Fibroblast of the aortic adventitia (primary cell): Measurements from ENCODE around the gene METTL25. TPM values are rescaled to one million over a fixed set of nuclear protein-coding genes. Genes with fewer than 3 reads are reported as not detected.
A peak's percentile ranks its signal among the peaks of the same experiment; 100 is the strongest.

Experiments
- DNase-seq: peaks from one replicate; pipeline ENCODE4 v3.0.0-alpha.2; 2010; ENCODE audit warnings: low read depth
- H3K4me3 ChIP-seq: 2 replicates; pipeline ENCODE4 v1.5.1; 2011; ENCODE audit warnings: low read depth, mild to moderate bottlenecking, control low read depth, low read length, moderate library complexity
- total RNA-seq: library from RNA; depleted of rRNA; stranded (reverse); fragments of >200 nt; gene quantifications from 2 replicates; pipeline ENCODE4 v1.2.3, GENCODE V29; 2012; ENCODE audit warnings: low replicate concordance
- TF ChIP-seq, protein P1 (sequence below): IDR thresholded peaks from 2 replicates; pipeline ENCODE4 v1.5.1; 2011; ENCODE audit warnings: mild to moderate bottlenecking, low read length, control low read depth, inconsistent platforms; ENCODE audit not compliant: insufficient read depth

Gene METTL25
- total RNA-seq, 1 donor = 13.6 TPM

DNA sequence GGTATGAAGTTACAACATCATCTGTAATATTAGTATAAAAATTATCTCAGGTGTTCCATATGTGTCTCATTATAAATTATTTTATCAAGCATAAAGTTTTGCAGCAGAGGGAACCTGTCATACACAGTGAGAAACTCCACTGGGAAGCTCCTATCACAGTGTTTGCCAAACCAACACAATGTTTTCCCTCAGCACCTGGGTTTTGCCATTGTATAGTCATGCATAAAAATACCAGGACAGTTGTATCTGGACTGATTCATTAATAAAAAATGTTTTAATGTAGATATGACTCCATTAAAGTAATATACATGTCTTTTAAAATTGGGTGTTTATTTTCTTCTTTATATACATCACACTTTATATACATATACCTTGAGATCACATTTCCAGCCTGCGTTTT is 56.6 kb downstream of the METTL25 start:
- H3K4me3 ChIP-seq = no peak overlapping the region
- no peak for DNase-seq
- TF ChIP-seq, protein P1, sequence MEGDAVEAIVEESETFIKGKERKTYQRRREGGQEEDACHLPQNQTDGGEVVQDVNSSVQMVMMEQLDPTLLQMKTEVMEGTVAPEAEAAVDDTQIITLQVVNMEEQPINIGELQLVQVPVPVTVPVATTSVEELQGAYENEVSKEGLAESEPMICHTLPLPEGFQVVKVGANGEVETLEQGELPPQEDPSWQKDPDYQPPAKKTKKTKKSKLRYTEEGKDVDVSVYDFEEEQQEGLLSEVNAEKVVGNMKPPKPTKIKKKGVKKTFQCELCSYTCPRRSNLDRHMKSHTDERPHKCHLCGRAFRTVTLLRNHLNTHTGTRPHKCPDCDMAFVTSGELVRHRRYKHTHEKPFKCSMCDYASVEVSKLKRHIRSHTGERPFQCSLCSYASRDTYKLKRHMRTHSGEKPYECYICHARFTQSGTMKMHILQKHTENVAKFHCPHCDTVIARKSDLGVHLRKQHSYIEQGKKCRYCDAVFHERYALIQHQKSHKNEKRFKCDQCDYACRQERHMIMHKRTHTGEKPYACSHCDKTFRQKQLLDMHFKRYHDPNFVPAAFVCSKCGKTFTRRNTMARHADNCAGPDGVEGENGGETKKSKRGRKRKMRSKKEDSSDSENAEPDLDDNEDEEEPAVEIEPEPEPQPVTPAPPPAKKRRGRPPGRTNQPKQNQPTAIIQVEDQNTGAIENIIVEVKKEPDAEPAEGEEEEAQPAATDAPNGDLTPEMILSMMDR = no peak

DNA sequence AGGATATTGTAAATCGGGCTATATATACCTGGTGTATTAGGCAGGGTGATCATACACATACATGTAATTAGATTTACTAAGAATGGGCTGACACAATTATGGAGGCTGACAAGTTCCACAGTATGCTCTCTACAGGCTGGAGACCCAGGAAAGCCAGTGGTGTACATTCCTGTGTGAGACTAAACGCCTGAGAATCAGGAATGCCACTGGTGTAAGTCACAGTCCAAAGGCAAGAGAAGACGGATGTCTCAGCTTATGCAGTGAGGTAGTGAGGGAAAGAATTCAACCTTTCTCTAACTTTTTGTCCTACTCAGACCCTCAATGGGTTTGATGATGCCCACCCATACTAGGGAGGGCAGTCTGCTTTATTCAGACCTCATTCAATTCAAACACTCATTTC is 57.1 kb downstream of the METTL25 start:
- peak; percentile 4 for DNase-seq
- TF ChIP-seq, protein P1 = no peak
- no peak overlapping the region for H3K4me3 ChIP-seq

- TF ChIP-seq, protein P1 = no peak
- no peak overlapping the region for H3K4me3 ChIP-seq
- DNase-seq = peak; percentile 41
Measured at GRCh38 chr12:82425241-82425640, 66.9 kb downstream of the METTL25 start.

DNA sequence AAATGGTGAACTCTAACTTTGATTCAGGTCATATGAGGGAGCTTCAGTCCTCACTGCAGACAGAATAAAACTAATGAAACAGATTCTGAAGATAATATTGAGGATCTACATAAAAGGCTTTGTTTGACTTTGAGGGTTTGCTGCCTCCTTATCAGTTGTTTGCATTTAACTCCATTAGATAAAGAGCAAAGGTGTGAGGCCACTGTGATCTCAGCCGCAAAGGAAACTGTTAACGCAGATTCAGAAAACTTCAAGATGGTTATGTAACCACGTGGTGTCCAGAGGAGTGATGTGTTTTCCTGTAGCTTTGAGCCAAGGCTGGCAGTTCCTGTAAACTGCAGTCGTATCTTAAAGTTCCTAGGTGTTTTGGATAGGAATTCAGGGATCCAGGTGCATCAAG is 67.8 kb downstream of the METTL25 start:
- TF ChIP-seq, protein P1 = no peak
- no peak for DNase-seq
- H3K4me3 ChIP-seq = no peak overlapping the region

DNA sequence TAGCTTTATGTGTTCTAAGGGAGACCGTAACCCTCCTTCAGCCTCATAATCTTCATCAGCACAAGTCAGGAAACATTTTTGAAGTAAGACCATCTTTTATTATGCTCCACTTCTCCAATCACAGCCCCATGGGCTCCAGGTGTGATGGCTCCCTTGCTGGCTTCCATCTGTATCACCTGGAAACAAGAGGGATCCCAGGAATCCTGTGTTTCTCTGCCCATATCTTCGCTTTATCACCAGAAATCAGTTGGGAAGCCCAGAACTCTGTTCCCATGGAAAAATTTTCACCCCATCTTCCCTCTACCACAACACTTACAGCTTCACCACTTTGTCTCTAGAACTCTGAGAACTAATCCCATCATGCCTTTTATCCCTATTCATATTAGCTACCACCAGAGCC is 68.3 kb downstream of the METTL25 start:
- no peak for DNase-seq
- TF ChIP-seq, protein P1 = no peak
- no peak overlapping the region for H3K4me3 ChIP-seq

DNA sequence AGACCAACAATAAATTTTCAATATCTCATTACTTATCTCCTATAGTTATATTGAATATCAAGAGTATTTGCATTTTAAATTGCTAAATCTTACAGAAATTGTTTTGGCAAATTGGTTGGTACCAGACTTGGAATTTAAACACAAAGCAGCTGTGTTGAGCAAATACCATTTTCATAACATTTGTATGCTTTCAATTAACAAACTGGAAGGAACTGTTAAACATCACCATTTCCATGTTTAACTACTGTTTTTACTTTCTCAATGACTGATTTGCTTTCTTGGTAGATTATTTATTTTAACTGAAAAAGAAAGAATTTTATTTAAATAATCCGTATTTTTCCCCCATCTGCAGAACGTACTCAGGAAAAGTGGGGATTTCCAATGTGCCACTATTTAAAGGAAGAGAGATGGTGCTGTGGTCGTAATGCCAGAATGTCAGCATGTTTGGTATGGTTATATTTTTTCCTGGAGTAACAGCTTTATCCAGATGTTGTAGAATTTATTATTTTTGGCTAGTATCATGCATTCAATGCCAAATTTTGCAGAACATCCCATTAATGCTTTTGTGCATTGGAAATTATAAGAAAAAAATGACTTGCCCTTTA is 72.3 kb downstream of the METTL25 start:
- TF ChIP-seq, protein P1 = no peak
- H3K4me3 ChIP-seq = no peak overlapping the region
- DNase-seq = no peak

- no peak overlapping the region for H3K4me3 ChIP-seq
- TF ChIP-seq, protein P1 = no peak
- no peak for DNase-seq
Measured at GRCh38 chr12:82434392-82434911, 76.1 kb downstream of the METTL25 start.
